ENCODE results near the gene MAL.

MAL gene

DNA sequence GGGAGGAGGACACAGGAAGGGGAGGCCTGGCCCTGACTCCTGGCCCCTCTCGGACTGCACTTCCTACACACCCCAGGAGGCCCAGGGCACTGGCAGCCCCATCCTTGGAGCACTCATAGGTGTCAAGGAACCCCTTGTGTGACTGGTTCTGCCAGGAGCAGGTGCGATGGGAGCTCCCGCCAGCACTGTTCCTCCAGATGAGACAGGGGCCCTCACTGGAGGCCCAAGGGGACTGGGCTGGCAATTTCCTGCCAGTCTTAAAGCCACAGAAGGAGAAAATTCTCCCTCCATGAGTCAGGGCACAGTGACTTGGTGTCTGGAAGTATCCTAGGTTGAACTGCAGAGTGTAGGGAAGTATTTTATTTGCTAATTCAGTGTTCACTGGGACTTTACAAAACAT lies 42.8 kb upstream of the MAL start:
- TF ChIP-seq POLR2A (IDR thresholded peaks at IDR 0.05; ENCODE audit: extremely low read depth, insufficient read length) (no peak), MYC (IDR thresholded peaks at IDR 0.05; ENCODE audit: low read depth, low read length) (no peak)
- TF ChIP-seq, protein P1, sequence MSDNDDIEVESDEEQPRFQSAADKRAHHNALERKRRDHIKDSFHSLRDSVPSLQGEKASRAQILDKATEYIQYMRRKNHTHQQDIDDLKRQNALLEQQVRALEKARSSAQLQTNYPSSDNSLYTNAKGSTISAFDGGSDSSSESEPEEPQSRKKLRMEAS (IDR thresholded peaks at IDR 0.05; ENCODE audit: low read depth, low read length) = no peak
- TF ChIP-seq, protein P2, sequence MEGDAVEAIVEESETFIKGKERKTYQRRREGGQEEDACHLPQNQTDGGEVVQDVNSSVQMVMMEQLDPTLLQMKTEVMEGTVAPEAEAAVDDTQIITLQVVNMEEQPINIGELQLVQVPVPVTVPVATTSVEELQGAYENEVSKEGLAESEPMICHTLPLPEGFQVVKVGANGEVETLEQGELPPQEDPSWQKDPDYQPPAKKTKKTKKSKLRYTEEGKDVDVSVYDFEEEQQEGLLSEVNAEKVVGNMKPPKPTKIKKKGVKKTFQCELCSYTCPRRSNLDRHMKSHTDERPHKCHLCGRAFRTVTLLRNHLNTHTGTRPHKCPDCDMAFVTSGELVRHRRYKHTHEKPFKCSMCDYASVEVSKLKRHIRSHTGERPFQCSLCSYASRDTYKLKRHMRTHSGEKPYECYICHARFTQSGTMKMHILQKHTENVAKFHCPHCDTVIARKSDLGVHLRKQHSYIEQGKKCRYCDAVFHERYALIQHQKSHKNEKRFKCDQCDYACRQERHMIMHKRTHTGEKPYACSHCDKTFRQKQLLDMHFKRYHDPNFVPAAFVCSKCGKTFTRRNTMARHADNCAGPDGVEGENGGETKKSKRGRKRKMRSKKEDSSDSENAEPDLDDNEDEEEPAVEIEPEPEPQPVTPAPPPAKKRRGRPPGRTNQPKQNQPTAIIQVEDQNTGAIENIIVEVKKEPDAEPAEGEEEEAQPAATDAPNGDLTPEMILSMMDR (IDR thresholded peaks at IDR 0.05; ENCODE audit: low read depth, low read length) = no peak
- DNase-seq (ENCODE audit: low read depth) = peak; percentile 9
- H3K4me3 ChIP-seq (ENCODE audit: low read depth, low read length) = no peak overlapping the region

DNA sequence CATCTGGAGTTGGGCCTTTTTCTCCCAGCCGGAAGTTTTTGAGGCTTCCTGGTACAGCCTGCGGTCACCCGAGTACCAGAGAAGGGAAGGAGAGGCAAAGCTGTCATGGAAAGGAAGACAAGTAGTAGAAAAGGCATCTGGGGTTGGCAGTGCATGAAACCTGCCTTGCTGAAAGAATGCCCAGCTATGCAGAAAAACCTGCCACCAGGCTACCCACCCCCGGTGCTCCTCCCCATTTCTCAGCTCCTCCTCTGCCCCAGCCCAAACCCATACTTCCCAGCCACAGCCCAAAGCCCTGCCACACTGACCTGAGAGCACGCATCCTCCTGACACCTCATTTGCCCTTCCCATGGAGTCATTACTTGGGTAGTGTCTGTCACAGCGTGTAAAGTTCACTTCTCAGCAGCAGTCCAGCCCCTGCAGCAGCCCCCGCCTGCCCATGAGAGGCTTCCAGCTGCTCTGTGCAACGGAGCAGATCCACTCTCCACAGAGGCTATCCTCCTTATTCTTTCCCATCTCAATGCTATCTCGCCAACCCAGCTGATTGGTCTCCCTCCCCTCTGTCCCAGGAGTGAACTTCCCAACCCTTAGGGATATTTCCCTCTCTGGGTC lies 40.4 kb upstream of the MAL start:
- no peak for DNase-seq (ENCODE audit: low read depth)
- TF ChIP-seq, protein P1 (IDR thresholded peaks at IDR 0.05; ENCODE audit: low read depth, low read length) = no peak
- TF ChIP-seq, protein P2 (IDR thresholded peaks at IDR 0.05; ENCODE audit: low read depth, low read length) = no peak
- no peak for TF ChIP-seq MYC (IDR thresholded peaks at IDR 0.05; ENCODE audit: low read depth, low read length)
- TF ChIP-seq POLR2A (IDR thresholded peaks at IDR 0.05; ENCODE audit: extremely low read depth, insufficient read length) = no peak
- no peak overlapping the region for H3K4me3 ChIP-seq (ENCODE audit: low read depth, low read length)

DNA sequence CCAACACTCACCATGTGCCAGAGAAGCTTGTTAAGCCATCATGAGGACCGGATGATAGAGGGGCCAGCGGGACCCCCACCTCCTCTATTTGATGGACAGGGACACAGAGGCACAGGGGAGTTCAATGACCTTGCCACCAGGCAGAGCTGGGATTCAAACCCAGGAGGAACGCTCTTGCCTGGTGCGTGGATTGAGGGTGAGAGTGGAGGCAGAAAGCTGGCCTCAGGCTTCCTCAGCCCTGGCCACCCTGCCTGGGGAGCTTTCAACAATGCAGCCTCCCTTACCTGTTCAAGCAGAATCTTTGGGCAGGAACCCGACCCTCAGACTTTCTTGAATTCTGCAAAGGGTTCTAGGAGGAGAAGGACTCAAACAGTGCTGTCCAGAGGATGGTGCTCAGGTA lies 39.9 kb upstream of the MAL start:
- no peak for TF ChIP-seq MYC (IDR thresholded peaks at IDR 0.05; ENCODE audit: low read depth, low read length)
- TF ChIP-seq, protein P1 (IDR thresholded peaks at IDR 0.05; ENCODE audit: low read depth, low read length) = no peak
- TF ChIP-seq POLR2A (IDR thresholded peaks at IDR 0.05; ENCODE audit: extremely low read depth, insufficient read length) = no peak
- TF ChIP-seq, protein P2 (IDR thresholded peaks at IDR 0.05; ENCODE audit: low read depth, low read length) = no peak
- no peak for DNase-seq (ENCODE audit: low read depth)
- no peak overlapping the region for H3K4me3 ChIP-seq (ENCODE audit: low read depth, low read length)

DNA sequence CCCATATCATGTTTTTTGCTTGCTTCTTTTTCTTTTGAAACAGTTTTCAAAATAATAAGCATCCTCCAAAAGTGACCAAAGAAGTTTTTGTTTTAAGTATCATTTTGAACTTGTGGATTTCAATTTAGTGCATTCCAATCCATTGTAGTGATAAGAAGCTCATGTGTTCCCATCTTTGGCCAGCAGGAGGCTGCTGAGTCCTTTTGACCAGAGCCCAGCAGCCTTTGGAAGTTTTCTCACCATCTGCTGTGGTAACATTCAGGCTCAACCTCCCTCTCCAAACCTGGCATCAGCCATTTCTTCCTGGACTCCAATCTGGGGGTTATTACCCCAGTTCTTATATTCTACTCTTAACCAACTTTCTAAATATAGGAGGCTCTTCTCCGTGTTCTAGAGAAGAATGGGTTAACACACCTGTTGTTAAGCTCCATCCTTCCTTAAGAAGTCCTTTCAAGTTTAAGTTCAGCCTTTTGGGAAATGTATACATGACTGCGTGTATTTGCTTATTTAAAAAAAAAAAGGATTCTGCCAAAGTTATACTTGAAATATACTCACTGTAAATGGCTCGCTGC lies 39.0 kb upstream of the MAL start:
- DNase-seq (ENCODE audit: low read depth) = peak; percentile 64
- H3K4me3 ChIP-seq (ENCODE audit: low read depth, low read length) = no peak overlapping the region
- TF ChIP-seq, protein P2 (IDR thresholded peaks at IDR 0.05; ENCODE audit: low read depth, low read length) = peak; percentile 61
- TF ChIP-seq POLR2A (IDR thresholded peaks at IDR 0.05; ENCODE audit: extremely low read depth, insufficient read length) = no peak

DNA sequence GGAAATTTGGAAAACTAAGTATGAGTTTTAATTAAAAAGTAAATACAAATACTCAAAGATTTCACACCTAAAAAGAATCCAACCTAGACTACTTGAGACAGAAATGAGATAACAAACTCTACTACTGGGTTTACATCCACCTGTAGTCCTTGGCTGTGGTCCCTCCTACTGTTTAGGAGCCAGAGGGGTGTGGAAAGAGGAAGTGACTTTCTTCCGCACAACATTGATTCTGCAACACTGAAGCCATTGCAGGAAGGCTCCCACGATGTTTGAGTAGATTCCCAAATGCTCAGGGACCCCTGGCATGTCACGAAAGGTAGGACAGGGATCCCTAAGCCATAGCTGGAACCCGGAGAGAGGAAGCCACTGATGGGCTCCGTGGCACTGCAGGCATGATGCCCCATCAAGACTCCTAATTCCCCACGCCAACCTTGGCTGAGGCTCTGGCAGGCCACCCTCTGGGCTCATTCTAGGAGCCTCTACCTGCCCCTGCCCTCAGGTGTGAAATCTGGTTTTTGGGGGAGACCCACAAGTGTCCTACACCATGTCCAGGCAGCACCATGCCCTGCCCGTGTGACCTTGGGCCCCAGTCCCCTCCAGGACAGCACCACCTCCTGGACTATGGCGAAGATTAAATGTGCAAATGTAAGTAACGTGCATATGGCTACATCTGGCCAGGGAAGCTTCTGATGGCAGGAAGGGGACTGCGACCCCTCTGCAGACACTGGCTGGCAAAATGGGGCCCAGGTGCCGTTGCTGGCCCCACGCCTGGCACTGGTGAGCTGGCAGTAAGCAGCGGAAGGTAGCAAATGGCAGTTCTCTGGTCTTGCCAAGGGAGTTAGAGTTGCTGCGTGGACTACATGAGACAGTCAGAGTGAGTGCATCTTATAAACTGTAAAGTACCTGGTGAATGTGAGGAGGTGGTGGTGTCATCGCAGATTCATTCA lies 38.2 kb upstream of the MAL start:
- peak; percentile 50 for DNase-seq (ENCODE audit: low read depth)
- TF ChIP-seq MYC (IDR thresholded peaks at IDR 0.05; ENCODE audit: low read depth, low read length) = no peak
- TF ChIP-seq, protein P2 (IDR thresholded peaks at IDR 0.05; ENCODE audit: low read depth, low read length) = peak; percentile 4
- TF ChIP-seq, protein P1 (IDR thresholded peaks at IDR 0.05; ENCODE audit: low read depth, low read length) = no peak
- no peak overlapping the region for H3K4me3 ChIP-seq (ENCODE audit: low read depth, low read length)
